GM12865 (cell line): ENCODE data around the gene KCNQ5.

Experiments
- DNase-seq: peaks from one replicate; pipeline ENCODE4 v3.0.0; 2010; ENCODE audit warnings: low read depth
- H3K4me3 ChIP-seq: 2 replicates; pipeline ENCODE4 v1.5.1; 2011; ENCODE audit warnings: mild to moderate bottlenecking, low read depth, low read length, control low read depth
- TF ChIP-seq, protein P1 (sequence below): IDR thresholded peaks from 2 replicates; pipeline ENCODE4 v1.5.1; 2011; ENCODE audit warnings: low read length, control low read depth, low read depth, inconsistent platforms; ENCODE audit not compliant: insufficient read depth; ENCODE audit errors: missing control alignments

The KCNQ5 gene

DNA sequence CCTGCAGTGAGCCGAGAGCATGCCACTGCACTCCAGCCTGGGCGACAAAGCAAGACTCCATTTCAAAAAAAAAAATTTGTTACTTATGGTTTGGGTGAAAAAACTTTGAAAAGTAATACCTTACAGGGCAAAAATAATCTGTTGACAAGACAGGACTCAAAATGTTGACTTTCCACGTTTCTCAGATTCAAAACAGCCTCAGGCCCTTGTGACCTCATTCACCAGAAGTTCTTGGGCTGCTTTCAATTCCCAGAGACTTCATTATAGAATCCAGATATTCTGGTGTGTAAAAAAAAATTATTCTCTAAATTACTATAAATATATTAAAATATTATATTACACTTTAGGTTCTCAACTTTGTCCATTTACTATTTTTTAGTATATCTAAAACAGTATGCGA is 116.2 kb downstream of the KCNQ5 start:
- H3K4me3 ChIP-seq: no peak overlapping the region
- TF ChIP-seq, protein P1, sequence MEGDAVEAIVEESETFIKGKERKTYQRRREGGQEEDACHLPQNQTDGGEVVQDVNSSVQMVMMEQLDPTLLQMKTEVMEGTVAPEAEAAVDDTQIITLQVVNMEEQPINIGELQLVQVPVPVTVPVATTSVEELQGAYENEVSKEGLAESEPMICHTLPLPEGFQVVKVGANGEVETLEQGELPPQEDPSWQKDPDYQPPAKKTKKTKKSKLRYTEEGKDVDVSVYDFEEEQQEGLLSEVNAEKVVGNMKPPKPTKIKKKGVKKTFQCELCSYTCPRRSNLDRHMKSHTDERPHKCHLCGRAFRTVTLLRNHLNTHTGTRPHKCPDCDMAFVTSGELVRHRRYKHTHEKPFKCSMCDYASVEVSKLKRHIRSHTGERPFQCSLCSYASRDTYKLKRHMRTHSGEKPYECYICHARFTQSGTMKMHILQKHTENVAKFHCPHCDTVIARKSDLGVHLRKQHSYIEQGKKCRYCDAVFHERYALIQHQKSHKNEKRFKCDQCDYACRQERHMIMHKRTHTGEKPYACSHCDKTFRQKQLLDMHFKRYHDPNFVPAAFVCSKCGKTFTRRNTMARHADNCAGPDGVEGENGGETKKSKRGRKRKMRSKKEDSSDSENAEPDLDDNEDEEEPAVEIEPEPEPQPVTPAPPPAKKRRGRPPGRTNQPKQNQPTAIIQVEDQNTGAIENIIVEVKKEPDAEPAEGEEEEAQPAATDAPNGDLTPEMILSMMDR: no peak
- no peak for DNase-seq

DNA sequence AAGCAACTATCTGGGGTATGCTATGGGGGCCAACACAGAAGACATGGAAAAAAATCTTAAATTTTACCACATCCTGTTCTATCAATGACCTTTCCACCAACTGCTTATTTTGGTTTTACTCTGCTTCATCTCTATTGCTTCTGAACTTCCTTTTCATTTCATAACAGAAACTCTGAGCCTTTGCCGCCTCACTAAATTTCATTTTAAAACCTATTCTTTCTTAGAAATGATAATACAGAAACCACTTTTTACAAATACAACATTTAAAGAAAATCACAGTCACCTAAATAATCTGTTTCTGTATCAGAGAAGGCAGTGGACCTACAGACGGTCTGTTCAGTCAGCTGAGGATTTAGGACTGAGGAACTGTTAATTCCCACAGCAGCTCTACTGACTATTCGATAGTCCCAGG is 117.5 kb downstream of the KCNQ5 start:
- H3K4me3 ChIP-seq: peak overlapping the region; percentile 40; the same call in 1 of the 2 replicates
- TF ChIP-seq, protein P1: no peak
- DNase-seq: peak; percentile 72

DNA sequence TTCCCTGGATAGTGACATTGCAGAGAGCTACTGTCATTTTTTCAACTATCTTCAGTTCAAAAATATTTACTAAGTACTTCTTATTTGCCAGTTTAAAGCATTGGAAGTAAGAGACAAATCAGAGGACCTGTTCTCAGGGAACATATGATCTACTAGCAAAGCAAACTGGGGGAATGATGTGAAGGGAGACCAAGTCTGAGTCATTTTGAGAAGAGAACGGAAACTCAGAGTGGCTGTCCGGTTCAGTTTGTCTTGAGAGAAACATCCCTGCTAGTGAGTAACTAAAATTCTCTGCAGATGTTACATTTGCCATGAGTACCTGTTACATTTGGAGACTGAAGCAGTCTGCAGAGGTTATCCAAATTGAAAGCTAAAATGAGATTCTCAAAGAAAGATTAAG is 118.3 kb downstream of the KCNQ5 start:
- TF ChIP-seq, protein P1: no peak
- H3K4me3 ChIP-seq: peak overlapping the region; percentile 40
- DNase-seq: peak; percentile 90

DNA sequence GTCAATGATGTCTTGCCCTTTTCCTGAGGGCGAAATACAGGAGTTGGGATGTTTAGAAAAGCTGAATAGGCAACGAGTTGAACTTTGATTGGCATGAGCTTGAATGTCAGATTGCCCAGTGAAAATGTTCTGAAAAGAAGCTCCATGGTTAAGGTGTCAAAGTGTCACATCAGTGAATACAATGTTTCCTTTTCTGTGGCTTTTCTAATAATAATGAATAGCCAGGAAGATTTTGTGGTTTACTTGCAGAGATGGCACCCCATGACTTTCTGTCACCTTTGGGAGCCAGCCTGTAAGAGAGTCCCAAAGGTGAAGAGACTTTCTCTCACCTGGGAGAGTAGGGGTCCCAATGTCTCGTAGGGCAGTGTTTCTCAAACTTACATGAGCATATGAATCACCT is 119.2 kb downstream of the KCNQ5 start:
- no peak overlapping the region for H3K4me3 ChIP-seq
- TF ChIP-seq, protein P1: no peak
- no peak for DNase-seq

DNA sequence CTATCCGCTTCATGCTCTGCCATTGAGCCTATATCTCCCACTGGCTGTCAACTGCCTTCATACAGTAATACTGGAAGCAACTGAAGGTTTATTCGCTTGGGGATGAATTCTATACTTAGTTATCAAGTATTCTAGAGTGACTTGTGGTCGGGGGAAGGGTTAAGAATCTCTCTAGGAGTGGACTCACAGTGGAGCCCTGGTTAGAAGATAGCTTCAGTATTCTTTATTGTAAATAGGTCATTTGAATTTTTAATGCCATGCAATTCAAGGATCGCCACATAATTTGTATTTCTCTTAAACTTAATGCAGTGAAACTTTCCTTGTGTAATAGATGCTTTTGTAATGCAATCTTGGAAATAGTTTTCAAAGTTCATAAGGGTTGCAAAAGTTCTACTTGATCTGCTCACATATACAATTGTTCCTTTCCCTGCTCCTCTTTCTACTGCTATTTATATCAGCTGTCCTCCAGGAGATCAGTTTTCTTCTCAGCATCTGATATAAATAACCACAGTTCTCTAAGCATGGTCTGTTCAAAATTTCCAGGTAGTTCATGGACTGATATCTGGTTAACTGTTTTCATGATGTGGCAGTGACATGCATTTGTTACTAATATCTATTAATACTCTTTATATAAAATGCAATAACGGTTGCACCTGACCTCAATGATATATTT is 120.3 kb downstream of the KCNQ5 start:
- no peak for DNase-seq
- TF ChIP-seq, protein P1: no peak

DNA sequence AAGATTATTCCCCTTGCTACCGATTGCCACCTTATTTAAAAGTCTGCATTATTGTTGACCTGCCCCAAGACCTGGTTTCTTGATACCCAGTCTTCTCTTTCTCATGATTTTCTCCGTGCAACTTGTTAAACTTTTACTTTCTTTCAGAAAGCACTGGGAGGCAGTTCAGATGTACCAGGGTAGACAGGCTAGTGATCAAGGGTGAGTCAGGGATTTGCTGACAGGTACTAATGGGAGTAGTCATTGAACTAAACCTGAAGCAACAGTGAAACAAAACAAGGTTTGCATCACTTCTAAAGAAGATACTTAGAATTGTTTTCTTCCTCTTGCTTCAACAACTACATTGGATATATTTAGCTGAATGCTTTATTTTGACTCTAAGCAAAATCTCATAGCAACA is 124.4 kb downstream of the KCNQ5 start:
- DNase-seq: no peak
- TF ChIP-seq, protein P1: no peak
- H3K4me3 ChIP-seq: no peak overlapping the region

More for the DNA sequence above, 120.3 kb downstream of the KCNQ5 start:
- H3K4me3 ChIP-seq: no peak overlapping the region

DNA sequence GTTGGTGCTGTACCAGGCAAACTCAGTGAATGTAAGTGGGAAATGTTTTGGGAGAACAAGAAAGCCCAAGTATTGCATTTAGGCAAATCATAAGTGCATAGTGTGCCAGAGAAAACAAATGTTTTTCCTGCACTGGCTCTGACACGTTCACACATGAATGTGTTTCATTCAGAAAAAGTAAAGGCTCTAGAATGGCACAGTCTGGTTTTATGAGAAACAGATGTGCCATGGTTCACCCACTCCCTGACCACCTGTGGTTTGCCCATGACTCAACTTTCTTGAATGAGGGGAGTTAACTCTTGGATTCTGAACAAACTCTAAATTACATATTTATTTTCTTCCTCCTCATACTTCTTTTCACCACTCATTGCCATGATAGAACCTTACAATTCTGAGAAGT is 126.9 kb downstream of the KCNQ5 start:
- DNase-seq: peak; percentile 51
- H3K4me3 ChIP-seq: no peak overlapping the region
- TF ChIP-seq, protein P1: no peak
